Panc1 (cell line): ENCODE results near the gene PLA2G4F. TPM values are rescaled to one million over a fixed set of nuclear protein-coding genes. Genes with fewer than 3 reads are reported as not detected.

Source experiments
- ATAC-seq: fragments of 200-7000 bp; cut with Tn5 transposase; 2 replicates; pipeline ENCODE4 v1.9.1; 2020; ENCODE audit warnings: mild to moderate bottlenecking, moderate library complexity
- BruUV-seq: library from RNA; stranded (reverse); fragments of 400-500 nt; replicated peaks from 2 replicates; lab custom pipeline; 2021; lab: Mats Ljungman, UMichigan
- CTCF ChIA-PET: fragments of 300-600 bp; sonication (Branson Sonifier 250); formaldehyde crosslinking; loops from one replicate; lab custom pipeline; 2022; ENCODE audit warnings: antibody characterized with exemption; lab: Charles Lee
- POLR2A ChIA-PET: fragments of 300-600 bp; sonication (Branson Sonifier 250); formaldehyde crosslinking; loops from one replicate; lab custom pipeline; 2022; ENCODE audit warnings: antibody characterized with exemption; lab: Charles Lee
- DNase-seq: peaks from one replicate; pipeline ENCODE4 v3.0.0-alpha.2; 2010; ENCODE audit warnings: low read depth, low spot score
- H3K27ac ChIP-seq: 2 replicates; pipeline ENCODE4 v1.5.1; 2011; ENCODE audit warnings: mild to moderate bottlenecking, low read length, inconsistent platforms
- H3K27me3 ChIP-seq: fragments of 200-500 bp; sonication (Bioruptor generic); 2 replicates; pipeline ENCODE4 v1.6.0; 2014; ENCODE audit warnings: low read length, inconsistent platforms; ENCODE audit not compliant: control insufficient read depth, insufficient read depth
- H3K36me3 ChIP-seq: fragments of 200-500 bp; sonication (Bioruptor generic); 2 replicates; pipeline ENCODE4 v1.5.1; 2014; ENCODE audit warnings: inconsistent platforms, mild to moderate bottlenecking, low read length, moderate library complexity; ENCODE audit not compliant: control insufficient read depth, insufficient read depth
- H3K4me1 ChIP-seq: 2 replicates; pipeline ENCODE4 v1.5.1; 2011; ENCODE audit warnings: inconsistent platforms, mild to moderate bottlenecking, low read length, moderate library complexity; ENCODE audit not compliant: control insufficient read depth, insufficient read depth
- H3K4me3 ChIP-seq, 2 experiments: 2 replicates each; pipeline ENCODE4 v1.5.1; 2011 to 2012; ENCODE audit warnings: low read depth in 2 of 2, low read length in 2 of 2, mild to moderate bottlenecking in 2 of 2, inconsistent platforms in 1 of 2, moderate library complexity in 1 of 2
- H3K9me3 ChIP-seq: fragments of 200-500 bp; sonication (Bioruptor generic); 2 replicates; pipeline ENCODE4 v1.5.1; 2014; ENCODE audit warnings: low read depth, mild to moderate bottlenecking, inconsistent platforms, low read length, moderate library complexity; ENCODE audit not compliant: control insufficient read depth, insufficient read depth
- CTCF ChIP-seq: fragments of 450-650 bp; IDR thresholded peaks from 2 replicates; pipeline ENCODE4 v1.5.1; 2017; ENCODE audit warnings: mild to moderate bottlenecking
- POLR2AphosphoS5 ChIP-seq: IDR thresholded peaks from 2 replicates; pipeline ENCODE4 v1.6.1; 2012; ENCODE audit warnings: mild to moderate bottlenecking, low read depth, low read length, moderate library complexity
- REST ChIP-seq, 2 experiments: IDR thresholded peaks; 2 replicates each; pipeline ENCODE4 v1.6.1; 2011 to 2012; ENCODE audit warnings: low read depth in 2 of 2, control low read depth in 1 of 2, low read length in 1 of 2, mild to moderate bottlenecking in 1 of 2, moderate library complexity in 1 of 2; ENCODE audit not compliant: insufficient read depth in 1 of 2
- SIN3A ChIP-seq: IDR thresholded peaks from 2 replicates; pipeline ENCODE4 v1.6.1; 2012; ENCODE audit warnings: low read depth, mild to moderate bottlenecking, low read length, moderate library complexity, borderline replicate concordance; ENCODE audit not compliant: insufficient read depth
- TCF7L2 ChIP-seq: IDR thresholded peaks from 2 replicates; pipeline ENCODE4 v1.6.1; 2011; ENCODE audit warnings: mild to moderate bottlenecking, low read depth, low read length, inconsistent platforms
- in situ Hi-C: cut with HindIII; loops from 2 replicates; pipeline ENCODE4 v1.10.0; 2016; ENCODE audit warnings: low sequenced_read_pairs, low pct_unique_long_range_greater_than_20kb
- intact Hi-C: fragments of 100-400 bp; cut with micrococcal nuclease; formaldehyde crosslinking; loops from one replicate; pipeline ENCODE4 v1.10.0; 2022; ENCODE audit not compliant: unreplicated experiment
- total RNA-seq: library from RNA; stranded (reverse); gene quantifications from one replicate; pipeline ENCODE4 v1.2.1, GENCODE V29; 2021; ENCODE audit not compliant: unreplicated experiment

The PLA2G4F gene
- total RNA-seq, 1 experiment from 2014 or later = not detected

- no peak overlapping the region for H3K4me3 ChIP-seq
- ChIA-PET CTCF (no interaction called here), POLR2A (no interaction called here)
- TF ChIP-seq TCF7L2 (no peak), REST (IDR thresholded peaks at IDR 0.05; ENCODE audit: insufficient read depth in 1 of 2, low read depth in 2 of 2, low read length in 1 of 2) (no peak)
- no peaks in the 10 kb centered on the region for H3K4me1 ChIP-seq
- intact Hi-C loops = no loop called here
- in situ Hi-C loops = no loop called here
- H3K27ac ChIP-seq = no peak overlapping the region
- peaks cover 9% of the 10 kb centered on the region; the same call in 1 of the 2 replicates for H3K36me3 ChIP-seq
- ATAC-seq = no peak
- no peak for DNase-seq
- H3K27me3 ChIP-seq = no peaks in the 10 kb centered on the region
- no peaks in the 10 kb centered on the region for H3K9me3 ChIP-seq
- BruUV-seq = no TSS peak
Measured at GRCh38 chr15:42175671-42176070, 19.2 kb upstream of the PLA2G4F start.

GRCh38 chr15:42172475-42172874, 16.0 kb upstream of the PLA2G4F start:
- Histone ChIP-seq H3K4me3 (no peak overlapping the region), H3K4me1 (no peaks in the 10 kb centered on the region), H3K27ac (no peak overlapping the region), H3K36me3 (peaks cover 12% of the 10 kb centered on the region), H3K9me3 (no peaks in the 10 kb centered on the region), H3K27me3 (no peaks in the 10 kb centered on the region)
- POLR2A ChIA-PET = no interaction called here
- no TSS peak for BruUV-seq
- in situ Hi-C loops = no loop called here
- DNase-seq = no peak
- TF ChIP-seq POLR2AphosphoS5 (no peak), REST (IDR thresholded peaks at IDR 0.05; ENCODE audit: insufficient read depth in 1 of 2, low read depth in 2 of 2, low read length in 1 of 2) (no peak), SIN3A (no peak), CTCF (no peak), TCF7L2 (no peak)
- CTCF ChIA-PET = no interaction called here
- intact Hi-C loops = no loop called here
- ATAC-seq = no peak
